Nephron progenitor cell (in vitro differentiated cells): ENCODE results near the gene ZNF593.

Source experiments
- DNase-seq: peaks from one replicate; pipeline ENCODE4 v3.0.0; 2021
- H3K27ac Mint-ChIP-seq: 2 replicates; pipeline ENCODE4 v1.8.0; 2021; ENCODE audit warnings: mild to moderate bottlenecking, moderate library complexity, mixed read lengths
- H3K27me3 Mint-ChIP-seq: 2 replicates; pipeline ENCODE4 v1.8.0; 2021; ENCODE audit warnings: mild to moderate bottlenecking, low read depth, mixed read lengths; ENCODE audit not compliant: poor library complexity
- H3K36me3 Mint-ChIP-seq: 2 replicates; pipeline ENCODE4 v1.8.0; 2021; ENCODE audit warnings: low read depth, mixed read lengths
- H3K4me1 Mint-ChIP-seq: 2 replicates; pipeline ENCODE4 v1.8.0; 2021; ENCODE audit warnings: mixed read lengths
- H3K4me3 Mint-ChIP-seq: 2 replicates; pipeline ENCODE4 v1.8.0; 2021; ENCODE audit warnings: mild to moderate bottlenecking, moderate library complexity, mixed read lengths
- H3K9me3 Mint-ChIP-seq: 2 replicates; pipeline ENCODE4 v1.8.0; 2021; ENCODE audit warnings: mild to moderate bottlenecking, moderate library complexity, mixed read lengths
- CTCF ChIP-seq: fragments of 200-600 bp; sonication (generic); IDR thresholded peaks from 2 replicates; pipeline ENCODE4 v1.5.0; 2021; ENCODE audit warnings: antibody characterized with exemption

ZNF593 gene

GRCh38 chr1:26200413-26200812 lies 30.7 kb downstream of the ZNF593 start:
- H3K4me3 Mint-ChIP-seq = no peak overlapping the region
- peaks cover 40% of the 10 kb centered on the region for H3K4me1 Mint-ChIP-seq

GRCh38 chr1:26203642-26204318 lies 34.1 kb downstream of the ZNF593 start:
- Mint-ChIP-seq H3K27ac (no peak overlapping the region), H3K4me3 (no peak overlapping the region), H3K4me1 (peaks cover 40% of the 10 kb centered on the region), H3K27me3 (peaks cover 29% of the 10 kb centered on the region), H3K9me3 (no peaks in the 10 kb centered on the region), H3K36me3 (no peaks in the 10 kb centered on the region)
- TF ChIP-seq CTCF = no peak
- no peak for DNase-seq

More at GRCh38 chr1:26200413-26200812, 30.7 kb downstream of the ZNF593 start:
- H3K27ac Mint-ChIP-seq = no peak overlapping the region
- TF ChIP-seq CTCF = no peak
- H3K36me3 Mint-ChIP-seq = no peaks in the 10 kb centered on the region
- no peaks in the 10 kb centered on the region for H3K9me3 Mint-ChIP-seq
- DNase-seq = no peak
- peaks cover 34% of the 10 kb centered on the region for H3K27me3 Mint-ChIP-seq

GRCh38 chr1:26210147-26210870 lies 40.6 kb downstream of the ZNF593 start:
- H3K4me1 Mint-ChIP-seq = peaks cover 14% of the 10 kb centered on the region
- no peaks in the 10 kb centered on the region for H3K36me3 Mint-ChIP-seq
- H3K27ac Mint-ChIP-seq = no peak overlapping the region
- H3K9me3 Mint-ChIP-seq = no peaks in the 10 kb centered on the region
- no peak for TF ChIP-seq CTCF
- no peak for DNase-seq
- H3K27me3 Mint-ChIP-seq = peaks cover 12% of the 10 kb centered on the region
- no peak overlapping the region for H3K4me3 Mint-ChIP-seq

- H3K27me3 Mint-ChIP-seq = peaks cover 24% of the 10 kb centered on the region
- DNase-seq = no peak
- peaks cover 14% of the 10 kb centered on the region for H3K4me1 Mint-ChIP-seq
- H3K27ac Mint-ChIP-seq = no peak overlapping the region
- no peaks in the 10 kb centered on the region for H3K9me3 Mint-ChIP-seq
- no peak for TF ChIP-seq CTCF
- H3K36me3 Mint-ChIP-seq = no peaks in the 10 kb centered on the region
- no peak overlapping the region for H3K4me3 Mint-ChIP-seq
Observed at GRCh38 chr1:26212726-26213125, 43.0 kb downstream of the ZNF593 start.

GRCh38 chr1:26213335-26213905 lies 43.7 kb downstream of the ZNF593 start:
- no peak overlapping the region for H3K27ac Mint-ChIP-seq
- H3K27me3 Mint-ChIP-seq = peaks cover 24% of the 10 kb centered on the region
- H3K4me1 Mint-ChIP-seq = peaks cover 14% of the 10 kb centered on the region
- TF ChIP-seq CTCF = no peak
- no peaks in the 10 kb centered on the region for H3K36me3 Mint-ChIP-seq
- H3K4me3 Mint-ChIP-seq = no peak overlapping the region
- no peak for DNase-seq
- no peaks in the 10 kb centered on the region for H3K9me3 Mint-ChIP-seq
